SK-N-SH treated with all-trans-retinoic acid at 6 μM for 48 hours (cell line): ENCODE results near the gene PAK4.

Experiments
- ATAC-seq: fragments of 200-7000 bp; cut with Tn5 transposase; 3 replicates; pipeline ENCODE4 v1.9.1; 2020; ENCODE audit warnings: mild to moderate bottlenecking, moderate library complexity
- ARNTL ChIP-seq: fragments of 450-650 bp; formaldehyde crosslinking; IDR thresholded peaks from 2 replicates; pipeline ENCODE4 v1.5.0; 2020; ENCODE audit warnings: low read depth, mild to moderate bottlenecking, moderate library complexity, borderline replicate concordance
- BACH2 ChIP-seq: fragments of 250-450 bp; sonication (Bioruptor Pico); IDR thresholded peaks from 2 replicates; pipeline ENCODE4 v1.9.0; 2021; ENCODE audit warnings: mild to moderate bottlenecking, borderline replicate concordance
- CREB5 ChIP-seq: fragments of 250-450 bp; sonication (Bioruptor Pico); IDR thresholded peaks from 2 replicates; pipeline ENCODE4 v1.5.1; 2020; ENCODE audit warnings: low read depth, mild to moderate bottlenecking, moderate library complexity
- CSDC2 ChIP-seq: fragments of 250-450 bp; sonication (Bioruptor Pico); IDR thresholded peaks from 2 replicates; pipeline ENCODE4 v1.5.0; 2020; ENCODE audit warnings: mild to moderate bottlenecking, moderate library complexity
- CSRNP3 ChIP-seq: fragments of 250-450 bp; sonication (Bioruptor Pico); IDR thresholded peaks from 2 replicates; pipeline ENCODE4 v1.5.1; 2021; ENCODE audit warnings: mild to moderate bottlenecking, moderate library complexity
- ESRRG ChIP-seq: fragments of 250-450 bp; sonication (Bioruptor Pico); IDR thresholded peaks from 2 replicates; pipeline ENCODE4 v1.6.1; 2021; ENCODE audit warnings: mild to moderate bottlenecking
- GLIS3 ChIP-seq: fragments of 250-450 bp; sonication (Bioruptor Pico); IDR thresholded peaks from 2 replicates; pipeline ENCODE4 v1.5.0; 2020; ENCODE audit warnings: mild to moderate bottlenecking, moderate library complexity
- OSR1 ChIP-seq: fragments of 250-450 bp; sonication (Bioruptor Pico); IDR thresholded peaks from 2 replicates; pipeline ENCODE4 v1.8.0; 2022; ENCODE audit warnings: moderate library complexity, mild to moderate bottlenecking, inconsistent platforms
- PPARA ChIP-seq: fragments of 250-450 bp; sonication (Bioruptor Pico); IDR thresholded peaks from 2 replicates; pipeline ENCODE4 v1.5.0; 2020; ENCODE audit warnings: mild to moderate bottlenecking, borderline replicate concordance
- RARB ChIP-seq: fragments of 250-450 bp; sonication (Bioruptor Pico); IDR thresholded peaks from 2 replicates; pipeline ENCODE4 v1.8.0; 2021; ENCODE audit warnings: mild to moderate bottlenecking, moderate library complexity
- SNAI2 ChIP-seq: fragments of 250-450 bp; sonication (Bioruptor Pico); IDR thresholded peaks from 2 replicates; pipeline ENCODE4 v1.5.0; 2020; ENCODE audit warnings: mild to moderate bottlenecking, moderate library complexity
- TCF4 ChIP-seq: fragments of 250-450 bp; sonication (Bioruptor Pico); IDR thresholded peaks from 2 replicates; pipeline ENCODE4 v1.8.0; 2021; ENCODE audit warnings: mild to moderate bottlenecking, moderate library complexity, borderline replicate concordance
- TOX ChIP-seq: fragments of 250-450 bp; sonication (Bioruptor Pico); IDR thresholded peaks from 2 replicates; pipeline ENCODE4 v1.8.0; 2021; ENCODE audit warnings: mild to moderate bottlenecking, moderate library complexity, borderline replicate concordance
- TSHZ2 ChIP-seq: fragments of 250-450 bp; sonication (Bioruptor Pico); IDR thresholded peaks from 2 replicates; pipeline ENCODE4 v1.5.0; 2020; ENCODE audit warnings: mild to moderate bottlenecking, moderate library complexity
- ZC3H10 ChIP-seq: fragments of 250-450 bp; sonication (Bioruptor Pico); IDR thresholded peaks from 2 replicates; pipeline ENCODE4 v1.5.1; 2021; ENCODE audit warnings: mild to moderate bottlenecking, moderate library complexity
- ZFP3 ChIP-seq: fragments of 250-450 bp; sonication (Bioruptor Pico); IDR thresholded peaks from 2 replicates; pipeline ENCODE4 v1.5.0; 2020; ENCODE audit warnings: mild to moderate bottlenecking, moderate library complexity
- ZFP30 ChIP-seq: fragments of 450-650 bp; formaldehyde crosslinking; IDR thresholded peaks from 2 replicates; pipeline ENCODE4 v1.5.0; 2022; ENCODE audit warnings: mild to moderate bottlenecking, moderate library complexity
- ZNF565 ChIP-seq: fragments of 450-650 bp; formaldehyde crosslinking; conservative IDR thresholded peaks from 2 replicates; pipeline ENCODE4 v1.5.0; 2020; ENCODE audit warnings: low read depth, mild to moderate bottlenecking, moderate library complexity
- ZNF70 ChIP-seq: fragments of 450-650 bp; formaldehyde crosslinking; IDR thresholded peaks from 2 replicates; pipeline ENCODE4 v1.5.0; 2020; ENCODE audit warnings: mild to moderate bottlenecking, moderate library complexity

PAK4 gene

GRCh38 chr19:39082167-39082566 lies 43.4 kb upstream of the PAK4 start:
- TF ChIP-seq ESRRG (CRISPR knock-in tag) (no peak), CSDC2 (CRISPR knock-in tag) (no peak), ZNF565 (CRISPR knock-in tag) (no peak), ZFP3 (CRISPR knock-in tag) (no peak), TCF4 (CRISPR knock-in tag) (no peak), ARNTL (CRISPR knock-in tag) (no peak)
- no peak for ATAC-seq

- peak; percentile 29 for ATAC-seq
- TF ChIP-seq PPARA (no peak), CSRNP3 (CRISPR knock-in tag) (no peak)
Measured at GRCh38 chr19:39082745-39083598, 42.6 kb upstream of the PAK4 start.

GRCh38 chr19:39083599-39083982 lies 42.0 kb upstream of the PAK4 start:
- TF ChIP-seq GLIS3 (CRISPR knock-in tag) (no peak), ARNTL (CRISPR knock-in tag) (no peak), CSDC2 (CRISPR knock-in tag) (no peak), CREB5 (CRISPR knock-in tag) (no peak), ZC3H10 (CRISPR knock-in tag) (no peak), BACH2 (CRISPR knock-in tag) (no peak), ZFP3 (CRISPR knock-in tag) (no peak), ESRRG (CRISPR knock-in tag) (no peak), RARB (no peak), ZNF565 (CRISPR knock-in tag) (no peak), TCF4 (CRISPR knock-in tag) (no peak), ZNF70 (CRISPR knock-in tag) (no peak), ZFP30 (no peak), SNAI2 (no peak), OSR1 (CRISPR knock-in tag) (no peak), TSHZ2 (CRISPR knock-in tag) (no peak), TOX (CRISPR knock-in tag) (no peak)
- TF ChIP-seq, all 23 proteins: peak for 0
- ATAC-seq = peak; percentile 40

- TF ChIP-seq ZFP30 = no peak
- no peak for TF ChIP-seq ARNTL (CRISPR knock-in tag)
- TF ChIP-seq CSRNP3 (CRISPR knock-in tag) = no peak
- TF ChIP-seq ESRRG (CRISPR knock-in tag) = no peak
- no peak for TF ChIP-seq OSR1 (CRISPR knock-in tag)
- peak; percentile 59 for ATAC-seq
Measured at GRCh38 chr19:39083983-39084731, 41.4 kb upstream of the PAK4 start, which contains the start of gene ACP7. TSS of gene ACP7 (plus strand) at chr19:39084368. CDS start at chr19:39085270, 902 bp downstream.
